ENCODE data around the gene CBX6. TPM values are rescaled to one million over a fixed set of nuclear protein-coding genes. Genes with fewer than 3 reads are reported as not detected.

The CBX6 gene
- total and polyA plus RNA-seq, 2 of the 8 experiments (the other 6 are each of a cell fraction or from before 2014, with no cell fraction given) = 10.6 to 27.5 TPM

DNA sequence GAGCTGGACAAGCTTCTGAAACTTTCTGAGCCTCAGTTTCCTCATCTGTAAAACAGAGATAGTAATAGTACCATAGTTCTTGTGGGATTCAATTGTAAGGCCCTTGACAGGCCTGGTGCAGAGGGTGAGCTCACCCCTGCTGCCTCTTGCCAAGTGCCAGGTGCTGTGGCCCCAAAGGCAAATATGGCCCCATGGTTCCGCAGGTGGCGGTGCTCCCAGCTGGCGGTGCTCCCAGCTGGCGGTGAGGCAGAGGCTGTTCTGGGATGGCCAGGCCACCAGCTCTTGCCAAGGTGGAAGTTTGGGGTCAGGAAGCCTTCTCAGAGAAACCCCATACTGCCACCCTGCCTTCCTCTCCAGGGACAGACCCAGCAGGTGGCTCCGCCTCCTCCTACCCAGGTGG is 37.0 kb downstream of the CBX6 start (continued):
- TF ChIP-seq KDM4A (IDR thresholded peaks at IDR 0.05; ENCODE audit: low read depth, low read length, severe bottlenecking) (no peak), RXRA (IDR thresholded peaks at IDR 0.05; ENCODE audit: insufficient read depth, low read depth, low read length) (no peak)
- TF ChIP-seq, protein P1, sequence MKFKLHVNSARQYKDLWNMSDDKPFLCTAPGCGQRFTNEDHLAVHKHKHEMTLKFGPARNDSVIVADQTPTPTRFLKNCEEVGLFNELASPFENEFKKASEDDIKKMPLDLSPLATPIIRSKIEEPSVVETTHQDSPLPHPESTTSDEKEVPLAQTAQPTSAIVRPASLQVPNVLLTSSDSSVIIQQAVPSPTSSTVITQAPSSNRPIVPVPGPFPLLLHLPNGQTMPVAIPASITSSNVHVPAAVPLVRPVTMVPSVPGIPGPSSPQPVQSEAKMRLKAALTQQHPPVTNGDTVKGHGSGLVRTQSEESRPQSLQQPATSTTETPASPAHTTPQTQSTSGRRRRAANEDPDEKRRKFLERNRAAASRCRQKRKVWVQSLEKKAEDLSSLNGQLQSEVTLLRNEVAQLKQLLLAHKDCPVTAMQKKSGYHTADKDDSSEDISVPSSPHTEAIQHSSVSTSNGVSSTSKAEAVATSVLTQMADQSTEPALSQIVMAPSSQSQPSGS (IDR thresholded peaks at IDR 0.05; ENCODE audit: low read length) = no peak
